ENCODE results near the gene FBXO2.

DNA sequence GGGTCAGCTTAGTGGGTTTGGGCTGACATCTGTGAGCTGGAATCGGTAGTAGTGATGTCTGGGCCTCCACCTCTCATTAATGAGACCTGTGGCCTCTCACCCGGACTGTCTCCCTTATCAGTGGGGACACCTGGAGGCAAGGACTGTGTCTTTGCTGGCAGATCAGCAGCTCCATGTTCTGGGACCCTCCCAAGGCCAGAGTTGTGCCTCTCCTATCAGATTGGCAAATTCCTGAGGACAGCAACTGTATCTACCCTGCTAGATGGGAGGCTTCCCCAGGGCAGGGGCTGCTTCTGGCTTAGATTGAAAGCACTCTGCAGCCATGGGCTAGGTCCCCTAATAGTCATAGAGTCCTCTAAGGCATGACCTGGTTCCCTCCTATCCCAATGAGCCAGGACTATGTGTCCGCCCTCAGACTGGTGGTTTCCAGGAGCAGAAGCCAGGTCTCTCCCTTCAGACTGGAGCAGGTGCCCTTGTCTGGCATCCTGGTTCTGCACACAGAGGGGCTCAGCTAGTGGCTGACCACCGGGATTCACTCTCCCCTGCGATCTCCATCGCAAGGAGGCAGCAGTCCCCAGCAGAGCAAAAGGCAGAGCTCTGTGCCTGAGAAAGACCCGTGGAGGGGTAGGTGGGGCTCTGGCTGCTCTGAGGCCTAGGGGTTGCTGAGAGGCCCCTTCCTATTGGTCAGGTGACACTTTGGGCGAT, 43.1 kb upstream of the FBXO2 start:
- TF ChIP-seq SIN3A (IDR thresholded peaks at IDR 0.05; ENCODE audit: borderline replicate concordance, insufficient read depth, low read length) (no peak), POLR2AphosphoS5 (IDR thresholded peaks at IDR 0.05; ENCODE audit: low read depth, low read length) (no peak), TAF1 (IDR thresholded peaks at IDR 0.05; ENCODE audit: borderline replicate concordance, insufficient read depth, low read length) (no peak)
